Erythroblast (primary cell): Measurements from ENCODE around the gene ZNF23.

Source experiments
- GATA1 ChIP-seq: IDR thresholded peaks from 2 replicates; pipeline ENCODE4 v1.6.1; 2011; ENCODE audit warnings: low read depth, mild to moderate bottlenecking, control low read depth, low read length, moderate library complexity
- POLR2A ChIP-seq: IDR thresholded peaks from 2 replicates; pipeline ENCODE4 v1.6.1; 2011; ENCODE audit warnings: mild to moderate bottlenecking, low read length

DNA sequence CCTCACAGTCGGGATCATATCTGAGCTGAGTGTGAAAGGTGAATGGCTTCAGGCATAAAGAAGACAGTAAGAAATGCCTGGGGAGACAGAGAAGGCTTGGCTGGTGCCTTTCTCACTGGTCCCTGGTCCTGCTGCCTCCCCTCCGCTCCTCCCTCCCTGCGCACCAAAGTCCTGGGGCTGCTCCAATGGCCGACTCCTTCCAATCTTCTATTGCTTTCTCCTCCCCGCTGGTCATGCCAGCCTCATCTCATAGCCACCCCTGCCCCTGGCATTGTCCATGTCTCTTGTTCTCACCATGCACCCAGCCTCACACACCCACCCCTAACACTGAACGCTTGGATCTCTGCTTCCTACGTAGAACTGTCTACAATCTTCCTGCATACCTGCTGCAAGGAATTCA, 38.2 kb downstream of the ZNF23 start:
- TF ChIP-seq POLR2A (no peak), GATA1 (no peak)
